ENCODE data around the gene MAPK13.
A peak's percentile ranks its signal among the peaks of the same experiment; 100 is the strongest.
"Not testable (repeated sequence)": the region's sequence is repeated elsewhere in the genome, so short reads cannot be mapped to it uniquely, and the experiment has no call there.

MAPK13 gene

DNA sequence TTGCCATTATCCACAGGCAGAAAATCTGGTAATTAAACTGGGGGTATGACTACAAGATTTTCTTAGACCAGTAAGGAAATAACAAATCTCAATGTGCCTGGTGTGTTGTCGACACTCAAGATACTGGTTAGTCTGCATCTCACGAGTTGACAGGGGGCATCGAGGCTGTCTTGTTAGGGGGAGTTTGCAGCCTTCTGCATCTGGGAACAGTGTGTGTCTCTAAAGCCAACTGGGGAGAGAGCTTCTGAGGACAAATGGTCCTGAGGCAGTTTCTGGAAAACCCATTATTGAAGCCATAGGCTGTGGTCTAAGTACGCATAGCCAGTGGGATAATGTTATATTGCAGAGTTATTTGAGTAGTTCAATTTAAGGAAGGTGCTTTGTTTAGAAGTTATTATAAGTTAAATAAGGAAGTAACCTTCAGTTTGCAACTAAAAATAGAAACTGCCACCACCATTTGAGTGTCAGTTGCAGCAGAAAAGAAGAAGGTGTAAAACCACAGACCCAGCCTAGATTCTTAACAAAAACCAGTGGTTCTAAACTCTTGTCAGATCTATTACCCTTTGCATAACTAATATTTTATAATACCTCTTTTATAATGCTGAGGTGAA, 15.4 kb upstream of the MAPK13 start:
- DNase-seq (ENCODE audit: low spot score), result peak; percentile 37

DNA sequence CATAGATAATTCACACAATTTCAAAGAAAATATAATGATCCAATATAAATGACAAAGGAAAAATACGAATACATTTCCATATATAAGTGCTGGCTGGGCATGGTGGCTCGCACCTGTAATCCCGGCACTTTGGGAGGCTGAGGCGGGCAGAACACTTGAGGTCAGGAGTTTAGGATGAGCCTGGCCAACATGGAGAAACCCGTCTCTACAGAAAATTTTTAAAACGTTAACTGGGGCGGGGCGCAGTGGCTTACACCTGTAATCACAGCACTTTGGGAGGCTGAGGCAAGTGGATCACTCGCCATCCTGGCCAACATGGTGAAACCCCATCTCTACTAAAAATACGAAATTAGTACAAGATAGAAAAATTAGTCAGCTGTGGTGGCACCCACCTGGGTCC, 14.9 kb upstream of the MAPK13 start:
- DNase-seq (ENCODE audit: low spot score), result no peak

DNA sequence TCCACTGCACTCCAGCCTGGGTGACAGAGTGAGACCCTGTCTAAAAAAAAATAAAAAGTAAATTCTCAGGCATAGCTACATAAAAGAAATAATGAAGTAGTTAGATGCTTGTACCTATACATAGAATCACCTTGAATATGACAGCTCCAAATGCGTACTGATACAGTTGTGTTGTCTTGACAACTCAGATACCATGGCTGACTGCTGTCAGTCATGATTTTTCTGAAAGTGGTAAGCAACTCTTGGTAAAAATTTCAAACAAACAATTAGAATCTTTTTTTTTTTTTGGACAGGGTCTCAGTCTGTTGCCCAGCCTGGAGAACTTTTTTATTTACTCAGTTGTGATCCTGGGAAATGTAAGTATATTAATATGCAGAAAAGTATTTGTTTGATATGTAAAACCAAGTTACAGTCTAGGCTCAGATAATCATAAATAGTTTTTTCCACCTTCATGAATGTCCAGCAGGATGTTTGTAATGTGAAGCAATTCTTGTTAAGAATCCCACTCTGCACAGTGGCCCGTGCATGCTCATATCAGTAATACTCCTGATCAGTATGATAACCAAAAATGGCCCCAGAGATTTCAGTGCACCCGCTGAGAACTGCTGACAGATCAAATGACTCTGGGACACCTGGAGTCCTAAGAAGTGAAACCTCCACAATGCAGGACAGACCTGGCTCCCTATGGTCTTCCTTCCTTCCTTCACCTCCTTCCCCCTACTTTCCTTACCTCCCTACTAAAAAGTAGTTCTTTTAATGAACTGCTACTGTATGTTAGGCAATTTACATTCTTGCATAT, 14.0 kb upstream of the MAPK13 start:
- DNase-seq (ENCODE audit: low spot score), result no peak

DNA sequence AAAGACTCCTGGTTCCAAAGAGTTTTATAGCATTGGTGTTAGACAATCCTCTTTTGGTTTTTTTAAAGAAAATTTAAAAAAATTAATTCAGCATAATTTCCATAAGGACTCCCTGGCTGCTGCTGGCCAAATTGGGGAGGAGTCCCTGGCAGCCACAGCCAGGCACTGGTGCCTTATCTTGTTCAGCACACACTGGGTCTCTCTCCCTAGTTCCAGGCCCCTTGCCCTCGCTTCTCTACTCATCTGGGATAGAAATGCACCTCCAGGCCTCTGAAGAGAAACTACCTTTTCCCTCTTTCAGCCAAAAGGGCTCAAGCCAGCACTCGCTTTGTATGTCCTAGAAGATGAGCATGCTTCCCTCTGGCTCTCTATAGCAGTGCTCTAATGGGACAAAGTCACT, 13.4 kb upstream of the MAPK13 start:
- no peak for DNase-seq (ENCODE audit: low spot score)

DNA sequence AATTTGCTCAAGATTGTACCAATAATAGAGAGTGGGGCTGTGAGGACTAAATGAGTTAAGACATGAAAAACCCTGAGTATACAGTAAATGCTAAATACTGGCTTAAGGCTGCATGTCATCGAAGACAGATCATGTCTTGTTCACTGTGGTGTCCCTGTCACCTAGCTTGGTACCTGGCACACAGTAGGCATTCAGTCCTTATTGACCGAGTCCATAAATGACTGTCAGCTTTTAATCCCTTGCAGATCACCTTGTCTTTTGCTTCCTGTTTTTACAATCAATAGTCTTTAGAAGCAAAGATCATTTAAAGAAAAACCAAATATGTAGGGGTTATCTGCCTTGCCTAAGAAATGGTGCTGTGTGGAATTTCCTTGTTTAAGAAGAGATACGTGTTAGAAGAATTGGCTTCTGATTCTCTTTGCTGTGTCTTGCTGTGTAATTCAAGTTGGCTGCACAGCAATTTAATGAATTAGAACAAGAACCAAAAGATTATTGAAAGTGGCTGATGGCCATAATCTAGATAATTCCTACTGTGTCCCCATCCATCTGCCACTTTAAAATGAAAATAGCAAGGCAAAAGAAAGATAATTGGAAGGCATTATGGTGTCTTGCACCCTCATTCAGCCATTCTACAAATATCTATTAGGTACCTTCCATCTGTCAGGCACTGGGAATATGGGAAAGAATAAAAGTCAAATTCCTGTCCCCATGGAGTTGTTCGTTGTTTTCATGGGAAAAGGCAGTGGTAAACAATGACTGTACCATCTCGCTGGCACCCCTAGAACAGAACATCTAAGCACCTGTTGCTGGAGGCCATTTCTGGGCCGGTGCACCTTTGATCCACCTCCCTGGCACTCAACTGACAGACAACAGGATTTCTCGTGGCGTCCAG, 12.4 kb upstream of the MAPK13 start:
- no peak for DNase-seq (ENCODE audit: low spot score)

DNA sequence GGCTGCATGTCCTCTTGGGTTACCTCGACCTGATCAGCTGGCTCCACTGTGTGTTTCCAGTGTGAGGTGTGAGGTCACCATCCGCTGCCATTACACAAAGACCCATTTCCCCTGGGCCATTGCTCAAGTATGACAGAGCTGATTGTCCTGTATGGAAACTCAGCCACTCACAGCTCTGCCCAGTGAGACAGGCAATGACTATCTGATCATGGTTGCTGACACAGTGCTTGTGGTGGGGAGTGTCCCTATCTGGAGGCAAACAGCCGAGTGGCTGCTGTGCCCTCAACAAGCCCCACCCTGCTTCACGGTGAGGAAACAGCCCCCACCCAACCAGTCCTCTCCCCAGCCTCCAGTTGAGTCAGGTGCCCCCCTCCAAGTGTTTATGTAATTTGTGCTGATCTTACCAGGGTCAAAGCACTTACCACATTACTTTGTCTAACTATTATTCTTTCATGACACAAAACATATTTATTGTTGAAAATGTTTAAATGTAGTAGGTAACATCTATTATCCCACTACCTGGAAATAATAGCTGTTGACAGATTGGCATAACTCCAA, 11.7 kb upstream of the MAPK13 start:
- DNase-seq (ENCODE audit: low spot score), result peak; percentile 83

DNA sequence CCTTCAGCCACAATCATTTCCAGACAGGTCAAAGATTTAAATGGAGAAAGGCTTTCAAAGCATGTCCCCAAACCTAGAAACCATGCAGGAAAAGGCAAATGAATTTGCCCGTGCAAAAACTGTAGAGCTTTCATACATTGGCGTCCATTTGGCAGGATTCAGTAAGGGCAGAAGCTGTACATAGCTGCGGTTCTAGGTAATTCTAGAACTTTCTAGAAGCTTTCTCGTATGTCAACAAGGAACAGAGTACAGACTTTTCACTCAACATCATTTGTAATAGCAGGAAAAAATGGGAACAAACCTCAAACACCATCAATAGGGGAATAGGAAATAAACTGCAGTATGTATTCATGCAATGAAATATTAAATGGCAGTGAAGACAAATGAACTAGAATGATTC, 11.1 kb upstream of the MAPK13 start:
- no peak for DNase-seq (ENCODE audit: low spot score)

DNA sequence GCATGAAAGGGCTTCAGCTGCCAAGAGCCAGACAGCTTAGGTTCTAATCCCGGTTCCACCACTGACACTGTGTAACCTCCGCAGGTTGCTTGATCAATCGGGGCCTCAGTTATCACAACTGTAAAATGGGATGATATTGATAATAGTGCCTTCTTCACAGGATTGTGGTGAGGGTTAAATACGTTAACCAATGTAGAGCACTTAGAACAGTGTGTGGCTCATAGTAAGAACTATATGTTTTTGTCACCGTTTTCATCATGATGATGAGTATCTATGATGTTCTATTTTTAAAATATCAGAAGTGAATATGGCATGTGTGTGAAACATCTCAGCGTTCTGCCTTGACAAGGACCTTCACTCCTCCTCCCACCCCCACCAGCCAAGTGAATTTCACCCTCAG, 10.3 kb upstream of the MAPK13 start:
- DNase-seq (ENCODE audit: low spot score), result no peak

DNA sequence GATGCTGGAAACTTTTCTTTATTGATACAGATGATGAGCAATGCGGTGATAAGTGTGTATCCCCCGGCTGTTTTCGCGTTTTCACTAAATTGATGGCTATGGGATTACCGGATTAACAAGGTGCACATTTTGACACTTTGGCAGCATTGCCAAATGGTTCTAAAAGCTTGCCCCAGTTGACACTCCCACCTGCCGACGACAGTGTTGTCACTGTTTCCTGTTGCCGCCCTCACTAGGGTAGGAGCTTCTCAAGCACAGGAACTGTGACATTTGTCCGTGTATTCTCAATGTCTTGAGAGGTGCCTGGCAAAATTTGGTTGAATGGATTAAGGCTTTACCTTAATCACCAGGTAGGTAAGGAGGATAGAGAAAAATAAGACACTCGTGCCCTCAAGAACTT, 9.8 kb upstream of the MAPK13 start:
- DNase-seq (ENCODE audit: low spot score), result peak; percentile 78

DNA sequence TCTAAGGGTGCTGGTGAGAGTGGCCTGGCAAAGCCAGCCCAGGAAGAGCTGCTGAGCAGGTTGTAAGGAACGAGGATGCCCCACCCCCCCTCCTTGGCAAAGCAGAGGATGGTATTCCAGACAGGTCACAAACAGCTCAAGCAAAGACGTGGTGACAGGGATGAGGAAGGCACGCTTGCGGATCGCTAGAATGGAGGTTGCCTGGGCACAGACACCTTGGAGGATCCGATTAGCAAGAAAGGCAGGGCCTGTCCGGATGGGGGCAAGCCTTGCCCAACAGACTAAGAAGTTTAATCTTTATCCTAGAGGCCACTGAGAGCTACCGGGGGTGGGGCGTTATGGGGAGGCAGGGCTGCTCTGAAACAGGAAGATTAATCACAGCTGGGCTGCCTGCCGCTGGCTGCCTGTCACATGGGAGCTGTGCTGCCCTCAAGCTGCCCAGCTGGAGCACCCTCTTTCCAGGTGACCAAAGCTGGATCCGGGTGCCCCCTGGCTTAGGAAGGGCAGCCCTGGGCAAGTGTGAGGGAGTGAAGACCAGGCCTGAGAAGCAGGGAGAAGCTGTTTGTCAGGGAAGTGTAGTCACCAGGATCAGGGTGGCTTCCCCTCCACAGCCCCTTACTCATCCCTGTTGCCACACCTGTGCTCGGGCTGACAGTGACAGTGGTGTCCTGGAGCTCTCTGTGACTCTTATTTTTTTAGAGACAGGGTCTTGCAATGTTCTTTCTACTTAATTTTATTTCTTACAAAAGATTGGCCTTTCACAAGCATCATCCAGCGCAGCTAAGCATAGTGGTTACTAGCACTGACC, 9.1 kb upstream of the MAPK13 start:
- DNase-seq (ENCODE audit: low spot score), result peak; percentile 59

DNA sequence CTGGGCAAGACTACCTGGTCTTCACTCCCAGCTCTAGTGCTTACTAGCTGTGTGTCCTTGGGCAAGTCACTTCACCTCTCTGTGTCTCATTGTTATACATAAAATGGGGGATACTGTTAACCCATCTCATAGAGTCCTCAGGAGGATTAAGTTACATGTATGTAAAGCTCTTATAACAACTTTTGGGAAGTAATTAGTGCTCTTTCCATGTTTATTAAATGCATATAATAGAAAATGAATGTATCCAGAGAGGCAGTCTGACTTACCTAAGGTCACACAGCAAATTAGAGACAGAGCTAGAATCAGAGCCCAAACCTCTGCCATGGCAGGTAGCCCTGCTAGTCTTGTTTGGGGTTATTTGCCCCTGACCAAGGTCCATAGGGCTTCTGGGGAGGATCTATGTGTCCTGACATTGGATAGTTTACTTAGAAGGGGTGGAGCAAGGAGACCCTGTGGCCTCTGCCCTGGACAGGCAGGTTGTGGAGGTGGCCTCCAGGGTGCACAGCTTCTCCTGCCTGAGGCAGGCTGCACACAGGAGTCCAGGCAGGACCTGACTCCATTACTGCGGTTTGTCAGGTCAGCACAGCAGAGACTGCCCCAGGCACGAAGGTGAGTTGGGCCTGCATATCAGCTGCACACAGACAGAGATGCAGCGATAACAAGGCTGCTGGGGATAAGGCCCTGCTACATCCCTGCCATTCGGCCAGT, 8.4 kb upstream of the MAPK13 start:
- no peak for DNase-seq (ENCODE audit: low spot score)

DNA sequence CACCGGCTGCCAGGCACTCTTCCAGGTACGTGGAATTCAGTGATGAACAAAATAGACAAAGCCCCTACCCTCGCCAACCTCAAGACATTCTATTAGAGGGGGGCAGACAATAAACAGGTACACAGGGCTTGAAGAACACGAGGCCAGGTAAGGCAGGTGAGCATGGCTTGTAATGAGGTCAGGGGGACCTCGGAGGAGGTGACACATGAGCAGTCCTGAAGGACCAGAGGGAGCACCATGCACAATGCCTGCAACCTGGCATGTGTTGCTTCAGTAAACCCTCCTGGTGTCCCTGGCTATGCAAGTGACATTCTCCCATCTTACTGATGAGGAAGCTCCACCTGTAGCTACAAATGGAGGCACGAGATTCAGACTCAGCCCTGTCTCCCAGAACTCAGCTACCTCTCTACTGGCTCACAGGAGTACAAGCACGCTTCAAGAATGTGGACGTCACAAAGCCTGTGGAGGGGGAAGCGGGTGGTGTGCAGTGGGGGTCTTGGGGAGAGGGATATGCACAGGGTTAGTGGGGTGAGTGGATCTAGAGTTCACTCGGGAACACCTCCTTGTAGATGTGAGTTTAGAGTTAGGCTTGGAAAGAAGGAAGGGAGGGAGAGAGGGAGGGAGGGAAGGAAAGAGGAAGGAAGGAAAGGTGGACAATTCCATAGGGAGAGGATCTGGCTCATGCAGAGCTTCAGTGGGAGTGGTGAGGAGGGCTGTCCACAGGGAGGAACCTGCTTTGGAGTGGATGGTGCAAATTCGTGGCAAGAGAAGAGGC, 7.6 kb upstream of the MAPK13 start:
- no peak for DNase-seq (ENCODE audit: low spot score)

DNA sequence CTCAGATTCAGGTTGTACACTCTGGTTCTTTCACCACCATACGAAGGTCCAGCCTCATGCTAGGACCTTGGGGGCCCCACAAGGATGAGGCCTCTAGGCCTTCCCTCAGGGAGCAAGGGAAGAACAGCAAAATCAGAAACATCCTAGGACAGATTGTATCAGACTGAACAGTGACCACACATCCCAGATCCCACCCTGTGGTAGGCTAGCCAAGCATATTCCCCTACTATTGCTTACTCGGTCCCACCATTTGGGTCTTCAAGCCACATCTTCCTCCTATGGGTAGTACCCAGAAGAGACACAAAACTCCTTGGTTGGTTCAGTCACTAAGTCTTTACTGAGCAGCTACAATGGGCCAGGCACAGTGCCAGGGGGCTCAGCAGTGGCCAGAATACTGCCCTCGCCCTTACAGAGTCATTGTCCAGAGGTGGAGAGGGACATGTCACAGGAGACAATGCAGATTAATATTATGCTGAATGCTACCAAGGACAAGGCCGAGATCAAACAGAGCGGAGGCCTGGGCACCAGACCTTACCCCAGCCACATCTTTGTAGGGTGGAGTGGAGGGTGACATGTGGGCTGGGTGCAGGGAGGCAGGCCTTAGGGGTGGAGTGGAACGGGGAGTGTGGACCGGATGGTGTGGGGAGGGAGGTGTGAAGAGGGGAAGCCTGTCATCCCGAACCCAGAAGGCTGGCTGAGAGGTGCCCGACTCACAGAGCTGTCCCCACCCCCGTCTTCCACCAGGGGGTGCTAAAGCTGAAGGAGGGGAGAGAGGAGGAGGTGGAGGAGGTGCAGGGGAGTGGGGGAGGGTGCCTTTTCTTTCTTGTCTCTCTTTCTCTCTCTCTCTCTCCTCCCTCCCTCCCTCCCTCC, 6.8 kb upstream of the MAPK13 start:
- DNase-seq (ENCODE audit: low spot score), result peak; percentile 94

DNA sequence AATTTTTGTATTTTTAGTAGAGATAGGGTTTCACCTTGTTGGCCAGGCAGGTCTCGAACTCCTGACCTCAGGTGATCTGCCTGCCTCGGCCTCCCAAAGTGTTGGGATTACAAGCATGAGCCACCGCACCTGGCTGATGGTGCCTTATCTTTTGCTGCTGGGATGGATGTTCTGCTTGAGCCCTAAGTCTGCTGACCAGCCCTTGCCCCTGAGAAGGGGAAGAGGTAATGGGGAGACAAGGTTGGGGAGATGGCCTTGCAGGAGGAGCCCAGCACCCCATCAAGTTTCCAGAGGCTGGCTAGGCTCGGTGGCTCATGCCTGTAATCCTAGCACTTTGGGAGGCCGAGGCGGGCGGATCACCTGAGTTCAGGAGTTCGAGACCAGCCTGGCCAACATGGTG, 6.0 kb upstream of the MAPK13 start:
- DNase-seq (ENCODE audit: low spot score), result not testable (repeated sequence)

DNA sequence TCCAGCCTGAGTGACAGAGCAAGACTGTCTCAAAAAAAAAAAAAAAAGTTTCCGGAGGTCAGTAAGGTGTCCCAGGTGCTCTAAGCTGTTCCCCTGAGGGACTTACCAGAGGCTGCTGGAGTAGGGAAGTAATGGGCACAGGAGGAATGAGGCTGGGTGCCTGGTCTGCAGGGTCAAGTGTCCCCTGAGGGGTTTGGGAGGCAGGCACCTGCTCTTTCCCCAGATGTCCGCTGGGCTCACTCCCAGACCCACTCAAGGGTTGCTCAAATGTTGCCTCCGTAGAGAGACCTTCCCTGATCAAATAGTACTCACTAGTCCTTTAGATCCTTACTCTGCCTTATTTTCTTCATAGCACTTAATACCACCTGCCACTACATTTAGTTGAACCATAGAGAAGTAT, 5.4 kb upstream of the MAPK13 start:
- DNase-seq (ENCODE audit: low spot score), result no peak

DNA sequence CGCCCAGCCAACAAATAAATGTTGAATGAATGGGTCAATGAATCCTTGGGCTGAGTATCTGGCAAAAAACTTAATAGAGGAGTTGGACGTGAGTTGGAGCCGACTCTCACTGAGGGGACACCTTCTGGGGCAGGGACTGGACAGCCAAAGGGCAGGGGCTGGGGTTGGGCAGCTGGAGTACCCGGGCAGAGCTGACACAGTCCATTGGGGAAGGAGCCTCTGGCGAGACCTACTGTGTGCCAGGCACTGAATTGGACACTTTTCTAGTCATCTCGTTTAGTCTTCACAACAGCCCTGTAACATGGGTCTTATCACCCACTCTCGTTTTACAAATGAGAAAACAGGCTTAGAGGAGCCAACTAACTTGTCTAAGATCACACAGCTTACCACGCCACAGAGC, 4.7 kb upstream of the MAPK13 start:
- no peak for DNase-seq (ENCODE audit: low spot score)

DNA sequence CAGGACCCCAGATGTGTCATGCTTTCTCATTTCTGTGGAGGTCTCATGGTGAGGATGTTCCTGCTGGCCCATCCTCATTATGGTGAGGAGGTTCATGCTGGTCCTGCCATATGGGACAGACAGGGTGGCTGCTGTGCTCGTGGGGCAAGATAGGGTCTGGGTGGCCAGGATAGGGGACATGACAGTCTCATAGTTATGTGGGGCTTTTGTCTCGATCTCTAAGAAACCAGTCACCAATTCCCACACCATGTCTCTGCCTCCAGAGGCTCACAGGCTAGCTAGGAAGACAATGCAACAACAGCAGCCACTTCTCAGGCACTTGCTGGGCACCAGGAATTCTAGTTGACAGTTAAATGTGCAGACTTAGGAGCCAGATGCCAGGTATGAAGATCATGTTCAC, 4.2 kb upstream of the MAPK13 start:
- no peak for DNase-seq (ENCODE audit: low spot score)

DNA sequence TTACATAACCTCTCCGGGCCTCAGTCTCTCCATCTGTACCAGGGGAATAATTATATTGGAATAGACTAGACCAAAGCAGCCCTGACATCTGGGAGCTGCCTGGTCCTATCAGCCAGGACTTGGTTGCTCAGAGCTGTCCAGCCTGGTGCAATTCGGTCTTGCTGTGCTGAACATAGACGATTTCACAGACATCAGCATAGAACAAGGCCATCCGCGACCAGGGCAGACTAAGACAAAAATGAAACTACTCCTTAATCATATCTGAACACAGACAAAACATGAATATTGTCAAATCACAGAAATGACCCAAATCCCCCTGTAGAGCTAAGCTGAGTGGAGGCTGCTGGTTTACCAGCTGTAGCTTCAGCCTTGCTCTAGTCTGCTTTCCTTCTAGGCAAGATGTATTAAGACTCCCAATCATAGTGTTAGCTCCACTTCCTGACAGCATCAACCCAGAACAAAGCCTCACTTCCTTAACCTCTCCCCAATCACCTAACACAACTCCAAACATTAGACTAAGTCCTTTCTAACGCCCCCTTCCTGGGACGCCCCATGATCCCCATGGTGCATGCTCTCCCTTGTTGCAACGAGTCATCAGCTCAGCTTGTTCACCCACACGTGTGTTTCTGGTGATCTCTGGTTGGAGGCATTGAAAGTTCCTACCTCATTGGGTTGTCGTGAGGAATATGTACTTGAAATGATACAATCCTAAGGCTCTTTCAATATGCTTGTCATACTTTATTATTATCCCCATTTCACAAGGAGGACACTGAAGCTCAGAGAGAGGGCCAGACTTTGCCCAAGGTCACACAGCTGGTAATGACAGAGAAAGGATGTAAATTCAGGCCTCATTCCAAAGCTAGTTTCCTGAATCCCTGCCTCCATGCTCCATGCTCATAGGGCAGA, 3.5 kb upstream of the MAPK13 start:
- DNase-seq (ENCODE audit: low spot score), result no peak

Data from CD4-positive, alpha-beta T cell treated with Interleukin-15 for 4 hours (primary cell).